Measurements from ENCODE around the gene WNT5B. TPM values are rescaled to one million over a fixed set of nuclear protein-coding genes. Genes with fewer than 3 reads are reported as not detected.

WNT5B gene
- 39.5 TPM for polyA plus RNA-seq (2013, experiment 1 of 2; ENCODE audit: insufficient read length)
- polyA plus RNA-seq (2013, experiment 2 of 2; ENCODE audit: insufficient read length) = 39.6 TPM

- DNase-seq = no peak
Observed at GRCh38 chr12:1628666-1629337, at the start of gene WNT5B. Gene WNT5B, plus strand, starts transcription at chr12:1629231. Its CDS starts 2,124 bp downstream, at chr12:1631355.

GRCh38 chr12:1579651-1580435, 49.2 kb upstream of the WNT5B start:
- DNase-seq = peak; percentile 84

GRCh38 chr12:1580526-1580925, 48.5 kb upstream of the WNT5B start:
- no peak for DNase-seq

GRCh38 chr12:1581973-1582708, 46.9 kb upstream of the WNT5B start:
- DNase-seq = peak; percentile 65

GRCh38 chr12:1582709-1583050, 46.4 kb upstream of the WNT5B start:
- DNase-seq = no peak

- DNase-seq = peak; percentile 86
Observed at GRCh38 chr12:1583421-1584078, 45.5 kb upstream of the WNT5B start.

GRCh38 chr12:1584326-1584725, 44.7 kb upstream of the WNT5B start:
- DNase-seq = no peak

GRCh38 chr12:1587927-1588574, 41.0 kb upstream of the WNT5B start:
- DNase-seq = no peak

GRCh38 chr12:1588575-1588947, 40.5 kb upstream of the WNT5B start:
- no peak for DNase-seq

- peak; percentile 55 for DNase-seq
Observed at GRCh38 chr12:1590221-1590979, 38.6 kb upstream of the WNT5B start.

GRCh38 chr12:1591034-1591433, 38.0 kb upstream of the WNT5B start:
- DNase-seq = no peak

- no peak for DNase-seq
Observed at GRCh38 chr12:1591543-1591942, 37.5 kb upstream of the WNT5B start.

- DNase-seq = peak; percentile 71
Observed at GRCh38 chr12:1592444-1593173, 36.4 kb upstream of the WNT5B start.

GRCh38 chr12:1593174-1594005, 35.6 kb upstream of the WNT5B start:
- no peak for DNase-seq

GRCh38 chr12:1594006-1594260, 35.1 kb upstream of the WNT5B start:
- no peak for DNase-seq

- DNase-seq = peak; percentile 87
Observed at GRCh38 chr12:1594261-1595025, 34.6 kb upstream of the WNT5B start, which contains the start of gene FBXL14. Gene FBXL14, minus strand, starts transcription at chr12:1594581. Its CDS starts 515 bp downstream, at chr12:1594066.

- no peak for DNase-seq
Observed at GRCh38 chr12:1595026-1595561, 33.9 kb upstream of the WNT5B start.

- DNase-seq = no peak
Observed at GRCh38 chr12:1595690-1596347, 33.2 kb upstream of the WNT5B start.

Measured in fibroblast of skin of abdomen (primary cell).